Suppressor macrophage (primary cell): ENCODE data around the gene GALNT18.
"Not testable (repeated sequence)": the region's sequence is repeated elsewhere in the genome, so short reads cannot be mapped to it uniquely, and the experiment has no call there.

Source experiments
- DNase-seq, 4 experiments: peaks; one replicate each; pipeline ENCODE4 v3.0.0-alpha.2; 2020 to 2022

Gene GALNT18

DNA sequence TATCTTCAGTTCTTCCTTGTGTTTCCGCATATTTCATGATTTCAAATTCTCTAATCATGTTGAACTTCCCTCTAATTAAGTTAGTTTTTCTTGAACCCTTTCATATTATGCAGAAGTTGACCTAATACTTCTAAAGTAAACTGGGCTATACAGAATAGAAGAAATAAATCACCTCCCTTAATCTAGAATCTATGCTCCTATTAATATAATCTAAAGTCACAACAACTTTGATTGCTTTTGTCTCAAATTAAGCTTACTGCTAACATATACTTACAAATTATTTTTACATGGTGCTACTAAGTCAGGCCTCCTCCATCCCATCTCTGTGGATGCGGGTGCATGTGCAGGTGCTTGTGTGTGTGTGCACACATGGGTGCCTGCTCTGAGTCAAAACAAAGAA lies 241.5 kb downstream of the GALNT18 start:
- DNase-seq, result no peak

DNA sequence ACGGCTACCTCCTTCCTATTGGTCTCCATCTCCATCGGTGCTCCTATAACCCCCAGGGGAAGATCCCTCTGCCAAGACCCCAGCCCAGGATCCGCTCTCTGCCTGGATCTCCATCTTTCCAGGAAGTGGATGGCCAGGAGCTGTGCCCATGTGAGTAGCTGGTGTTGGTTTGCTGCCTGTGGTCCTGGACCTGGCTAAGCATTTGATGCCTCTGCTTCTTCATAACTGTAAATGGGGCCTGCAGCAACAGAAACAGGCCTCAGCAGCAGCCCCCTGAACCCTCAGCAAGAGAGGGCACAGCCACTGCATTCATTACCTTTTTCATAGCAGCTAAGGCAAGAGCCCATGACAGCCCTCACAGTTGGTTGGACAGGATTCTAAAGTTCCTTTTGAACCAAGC lies 242.1 kb downstream of the GALNT18 start:
- DNase-seq, result no peak

DNA sequence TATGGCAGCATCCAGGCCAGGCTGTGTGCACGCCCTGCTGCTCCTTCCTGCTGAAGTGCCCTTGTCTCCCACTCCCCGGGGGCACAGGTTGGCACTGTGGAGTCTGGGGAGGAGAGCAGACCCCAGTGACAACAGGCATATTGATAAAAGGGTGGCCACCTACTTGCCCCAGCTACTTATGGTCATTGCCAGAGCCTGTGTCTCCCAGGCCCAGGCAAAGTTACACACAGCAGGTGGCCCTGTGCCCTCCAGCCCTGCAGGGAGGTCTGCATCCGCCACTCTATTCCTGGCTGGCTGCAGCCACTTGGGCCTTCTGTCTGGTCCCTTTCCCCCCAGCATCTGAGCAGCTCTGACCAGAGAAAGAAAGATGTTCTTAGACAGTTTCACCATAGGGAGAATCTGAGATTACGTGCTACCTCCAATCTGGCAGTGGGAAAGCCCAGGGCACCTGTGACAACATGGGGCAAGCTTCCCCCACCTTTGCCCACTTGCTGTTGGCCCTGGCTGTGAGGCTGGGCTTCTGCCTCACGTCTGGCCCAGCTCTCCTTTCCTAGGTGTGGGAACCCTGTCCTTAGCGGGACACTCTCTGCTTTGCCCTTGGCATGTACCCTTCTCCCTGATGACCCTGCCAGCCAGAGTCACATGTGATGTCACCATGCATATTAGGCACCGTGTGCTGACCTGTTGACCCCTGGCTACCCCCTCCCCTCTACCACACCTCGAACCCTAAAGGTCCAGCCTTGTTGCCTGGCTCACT lies 243.4 kb downstream of the GALNT18 start:
- no peak for DNase-seq

DNA sequence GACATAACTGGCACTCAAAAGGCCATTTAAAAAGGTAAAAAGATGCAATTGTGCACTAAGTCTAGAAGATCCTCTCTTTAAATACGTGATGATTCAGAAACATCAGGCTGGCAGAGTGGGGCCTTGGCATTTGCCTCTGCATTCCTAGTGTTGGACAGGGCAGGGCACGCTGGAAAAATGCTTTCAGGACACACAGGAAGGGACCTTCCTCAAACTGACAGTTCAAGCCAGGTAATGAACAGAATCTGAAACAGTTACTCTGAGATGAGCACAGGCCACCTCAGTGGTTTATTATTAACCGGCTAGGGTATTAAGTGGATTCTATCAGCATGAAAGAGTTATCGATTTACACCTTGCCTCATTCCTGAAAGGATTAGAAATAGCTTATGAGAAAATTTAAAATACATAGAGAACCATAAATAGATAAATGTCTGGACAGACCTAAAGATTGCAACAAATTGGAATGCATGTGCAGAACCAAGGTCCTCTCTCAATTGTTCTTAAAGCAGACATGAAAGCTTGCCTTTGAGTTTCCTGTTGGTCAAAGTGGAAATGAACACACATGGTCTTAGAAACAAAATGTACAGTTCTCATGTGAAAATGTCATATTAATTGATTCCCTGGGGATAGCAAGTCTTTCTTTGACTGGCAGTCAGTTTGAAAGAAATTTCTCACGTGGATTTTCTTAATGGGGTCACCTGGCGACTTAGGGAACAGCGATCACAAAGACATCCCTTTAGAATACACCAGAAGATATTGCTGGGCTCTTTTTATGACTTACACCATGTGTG lies 247.3 kb downstream of the GALNT18 start:
- DNase-seq, result no peak

DNA sequence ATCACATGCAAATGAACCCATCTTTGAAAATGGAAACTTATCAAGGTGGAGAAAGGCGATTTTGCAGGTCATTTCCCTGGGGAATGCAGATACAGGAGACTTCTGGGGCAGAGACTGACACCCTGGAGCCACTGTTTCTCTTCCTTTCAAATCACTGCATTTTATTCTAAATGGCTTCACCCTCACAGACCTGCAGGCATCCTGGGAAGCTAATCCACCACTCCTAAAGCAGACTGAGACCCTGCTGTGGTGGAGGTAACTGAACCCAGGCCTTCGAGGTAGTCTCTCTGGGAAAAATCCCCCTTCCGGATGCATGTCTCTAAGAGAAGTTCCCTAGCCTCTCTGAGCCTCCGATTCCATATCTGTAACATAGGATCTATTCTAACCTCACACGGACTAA lies 247.9 kb downstream of the GALNT18 start:
- DNase-seq, result no peak

DNA sequence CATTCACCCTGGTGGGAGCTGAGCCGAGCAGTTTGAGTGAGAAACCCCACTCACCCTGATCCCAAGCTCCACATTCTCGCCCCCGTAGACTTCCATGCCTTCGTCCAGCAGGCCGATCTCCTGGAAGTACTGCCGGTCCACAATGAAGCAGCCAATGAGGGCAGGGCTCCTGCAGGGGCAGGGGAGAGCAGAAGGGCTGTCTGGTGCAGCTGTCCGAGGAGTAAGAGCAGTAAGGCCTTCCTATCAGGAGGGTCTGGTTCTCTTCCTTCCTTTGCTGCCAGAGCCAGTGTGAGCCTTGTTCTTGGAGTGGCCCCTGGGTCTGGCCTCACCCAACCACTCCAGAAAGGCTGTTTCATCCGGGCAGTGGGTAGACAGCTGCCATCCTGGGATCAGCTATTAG lies 249.3 kb downstream of the GALNT18 start:
- no peak for DNase-seq

DNA sequence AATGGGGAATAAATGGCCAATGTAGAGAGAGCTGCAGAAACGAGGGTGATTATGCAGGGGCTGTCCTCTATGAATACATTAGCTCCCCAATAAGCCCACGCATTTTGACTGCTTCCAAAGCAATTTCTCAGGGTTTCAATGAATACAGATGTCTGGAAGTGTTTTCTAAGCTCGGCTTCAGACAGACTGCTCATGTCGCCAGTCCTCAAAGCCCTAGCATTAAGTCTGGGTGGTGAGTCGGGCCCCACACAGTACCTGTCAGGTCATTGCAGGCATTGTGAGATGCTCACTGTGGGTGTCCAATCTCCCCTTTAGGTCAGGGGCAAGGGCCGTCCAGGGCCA lies 250.9 kb downstream of the GALNT18 start:
- DNase-seq, result no peak

DNA sequence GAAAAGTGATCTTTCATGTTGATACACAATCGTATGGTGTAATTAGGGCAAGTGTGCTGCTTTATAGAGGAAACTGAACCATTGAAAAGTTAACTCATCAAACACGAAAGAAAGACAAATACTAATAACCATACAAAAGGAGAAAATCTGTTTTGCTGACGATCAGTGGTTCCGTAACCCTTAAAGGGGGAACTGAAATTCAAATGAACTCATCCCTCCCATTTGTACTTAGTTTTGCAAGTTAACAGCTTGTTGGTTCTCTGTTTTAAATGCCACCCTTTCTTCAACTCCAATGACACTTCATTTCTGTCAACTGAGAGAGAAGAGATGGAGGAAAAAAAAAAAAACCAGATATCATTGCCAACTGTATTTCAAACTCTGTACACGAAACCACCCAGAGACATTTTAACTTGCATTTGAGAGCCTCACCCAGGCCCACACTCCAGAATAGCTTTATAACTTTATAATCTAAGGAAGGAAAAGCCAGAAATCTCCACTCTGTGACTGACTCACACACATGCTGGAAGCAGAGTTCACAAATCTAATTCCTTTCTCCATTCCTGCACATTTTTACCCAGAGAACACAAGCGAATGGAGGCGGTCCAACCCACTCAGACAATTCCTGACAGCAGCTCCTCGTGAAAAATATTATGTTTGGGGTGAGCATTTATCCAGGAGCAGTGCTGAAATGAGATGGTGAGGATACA lies 251.4 kb downstream of the GALNT18 start:
- peak; percentile 9 to 83 (median 66) for DNase-seq

DNA sequence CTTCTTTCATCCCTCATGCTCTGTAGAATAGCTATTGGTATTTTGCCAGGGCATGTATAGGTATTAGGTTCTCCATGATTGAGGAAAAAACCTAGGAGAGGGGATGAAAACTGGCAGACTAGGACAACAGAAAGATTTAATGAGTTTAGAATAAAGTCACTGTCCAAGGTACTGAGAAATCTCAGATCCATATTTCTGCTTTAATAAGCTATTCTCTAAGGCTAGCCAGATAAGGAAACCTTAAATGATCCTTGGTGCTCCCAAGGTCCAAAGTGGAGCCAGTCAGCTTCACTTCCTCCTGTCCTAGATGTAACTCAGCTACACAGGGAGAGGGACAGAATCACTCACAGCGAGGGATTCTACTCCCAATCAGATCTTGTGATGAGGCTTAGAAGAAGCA lies 255.0 kb downstream of the GALNT18 start:
- peak in 1 of 4 experiments; percentile 51 for DNase-seq

DNA sequence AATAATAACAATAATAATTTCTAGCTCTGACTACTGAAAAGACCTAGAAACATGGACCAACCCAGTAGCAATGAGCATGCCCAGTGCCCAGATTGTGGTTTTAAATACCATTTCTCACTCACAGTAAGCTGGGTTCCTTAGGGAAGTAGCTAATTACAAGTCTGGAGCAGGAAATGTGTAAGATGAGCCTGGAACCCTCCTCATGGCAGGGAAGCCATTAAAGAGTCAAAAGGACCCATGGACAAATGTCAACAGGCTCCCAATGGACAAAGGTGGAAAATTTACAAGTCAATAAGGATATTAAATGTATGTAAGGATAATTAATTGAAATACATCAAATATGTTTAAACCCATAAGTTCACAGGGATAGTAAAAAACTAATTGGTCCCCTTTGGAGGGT lies 258.1 kb downstream of the GALNT18 start:
- DNase-seq, result no peak

DNA sequence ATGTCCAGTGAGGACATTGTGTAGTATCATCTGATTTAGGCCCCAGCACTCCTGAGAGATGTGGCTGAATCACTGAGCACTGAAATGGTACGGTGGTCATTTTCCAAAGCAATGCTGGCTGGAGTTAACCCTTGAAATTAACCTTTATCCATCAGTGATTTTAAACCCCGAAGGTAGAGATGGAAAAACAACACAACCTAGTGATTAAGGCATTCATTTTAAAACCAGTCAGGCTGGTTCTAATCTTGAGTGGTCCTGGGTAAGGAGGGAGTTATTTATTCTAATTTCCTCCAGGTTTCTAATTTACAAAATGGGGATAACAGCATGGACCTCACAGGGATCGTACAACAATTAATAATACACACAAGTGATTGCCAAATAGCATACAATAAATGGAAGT lies 262.2 kb downstream of the GALNT18 start:
- DNase-seq, result no peak

DNA sequence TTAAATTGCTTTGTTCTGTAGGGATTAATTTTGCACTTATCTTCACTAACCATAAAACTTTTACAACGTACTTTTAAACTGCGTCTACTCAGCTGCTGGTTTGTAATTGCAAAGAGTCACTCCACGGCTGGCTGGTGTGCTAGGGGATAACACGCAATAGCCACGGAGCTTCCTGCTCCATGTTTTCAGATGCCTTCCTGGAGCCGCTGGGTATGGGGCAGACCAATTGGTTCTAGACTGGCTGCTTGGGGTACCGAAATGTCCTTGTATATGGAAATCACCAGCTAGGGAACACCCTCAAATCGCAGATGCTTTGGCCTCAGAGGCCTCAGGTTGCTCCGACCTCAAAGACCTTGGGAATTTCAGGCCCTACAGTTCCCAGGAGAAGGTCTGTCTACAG lies 265.0 kb downstream of the GALNT18 start:
- no peak for DNase-seq

DNA sequence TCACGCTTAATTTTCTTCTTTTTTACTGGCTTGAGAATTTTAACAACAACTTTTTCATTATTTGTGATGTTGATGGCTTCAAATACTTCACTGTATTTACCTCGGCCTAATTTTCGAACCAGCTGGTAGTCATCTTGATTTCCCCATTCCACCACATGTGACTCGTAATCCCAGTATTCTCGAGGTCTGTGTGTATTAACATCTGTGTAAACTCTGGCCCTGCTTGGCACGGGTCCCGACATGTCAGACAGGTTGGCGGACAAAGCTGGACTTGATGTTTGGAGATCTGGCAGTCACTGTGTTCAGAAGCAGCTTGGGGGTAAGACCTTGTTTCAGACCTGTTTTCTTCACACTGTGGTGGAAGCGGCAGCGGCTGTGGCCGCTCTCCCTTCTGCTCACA lies 268.9 kb downstream of the GALNT18 start, which contains the start of gene CSNK2A3:
Gene CSNK2A3, minus strand, starts transcription at position 373 of the 400 bp plus-strand sequence. Its CDS starts 131 bp downstream, at position 242.
- DNase-seq, result not testable (repeated sequence)

DNA sequence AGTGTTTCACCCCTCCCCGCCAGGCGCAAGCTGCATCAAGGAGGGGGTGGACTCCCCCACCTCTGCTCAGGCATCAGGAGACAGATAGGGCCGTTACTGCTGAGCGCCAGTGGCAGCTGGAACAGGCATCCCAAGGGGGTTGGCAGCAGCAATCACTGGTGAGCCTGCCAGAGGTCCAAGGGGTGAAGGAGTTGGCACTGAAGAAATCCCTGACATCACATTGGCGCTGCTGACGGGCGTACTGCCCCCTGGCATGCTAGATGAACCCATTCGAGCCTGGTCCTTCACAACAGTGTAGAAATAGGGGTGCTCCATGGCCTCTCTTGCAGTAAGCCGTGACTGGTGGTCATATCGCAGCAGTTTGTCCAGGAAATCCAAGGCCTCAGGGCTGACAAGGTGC lies 270.0 kb downstream of the GALNT18 start:
- DNase-seq, result not testable (repeated sequence)

DNA sequence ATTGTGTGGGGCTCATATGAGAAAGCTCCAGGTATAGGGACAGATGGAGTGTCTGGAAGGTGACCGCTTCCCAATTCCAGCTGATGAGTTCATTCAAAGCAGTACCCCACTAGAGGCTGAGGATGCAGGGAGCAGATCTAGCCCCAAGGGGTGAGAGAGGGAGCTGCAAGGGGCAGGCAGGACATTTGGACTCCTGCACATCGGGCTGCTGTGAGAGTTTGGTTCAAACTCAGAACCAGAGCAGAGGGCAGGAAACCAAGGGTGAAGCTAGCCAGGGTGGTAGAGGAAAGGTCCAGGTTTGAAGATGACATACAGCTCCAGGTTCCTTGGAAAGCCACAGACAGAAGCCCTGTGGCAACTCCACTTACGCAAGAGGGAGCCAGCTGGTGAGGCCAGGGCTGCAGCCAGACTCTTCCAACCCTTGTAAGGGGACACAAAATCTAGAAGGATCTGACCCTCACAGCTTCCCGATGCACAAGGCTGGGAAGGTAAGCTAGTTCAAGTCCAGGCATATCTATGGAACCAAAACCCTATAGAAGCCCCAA lies 270.7 kb downstream of the GALNT18 start:
- DNase-seq, result no peak

DNA sequence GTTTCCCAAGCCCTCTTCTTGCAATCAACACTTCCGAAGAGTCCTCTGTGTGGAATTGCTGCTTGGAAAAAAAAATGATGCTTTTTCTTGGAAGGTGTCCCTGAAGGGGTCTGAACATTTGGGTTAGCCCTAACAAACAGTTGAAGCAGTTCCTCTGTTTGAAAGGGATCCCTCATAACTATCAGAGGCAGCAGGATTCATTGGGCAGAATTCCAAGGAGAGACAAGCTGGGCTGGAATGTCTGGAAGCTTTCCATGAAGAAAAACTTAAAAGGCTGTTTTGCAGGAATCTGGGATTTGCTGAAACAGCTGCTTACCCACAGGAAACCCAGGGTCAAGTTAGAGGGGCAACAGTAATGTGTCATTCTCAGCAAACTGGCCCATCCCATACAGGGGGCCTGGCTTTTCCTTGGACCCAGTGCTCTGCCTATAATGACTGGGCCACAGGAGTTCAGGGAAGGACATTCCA lies 271.9 kb downstream of the GALNT18 start:
- DNase-seq, result no peak

DNA sequence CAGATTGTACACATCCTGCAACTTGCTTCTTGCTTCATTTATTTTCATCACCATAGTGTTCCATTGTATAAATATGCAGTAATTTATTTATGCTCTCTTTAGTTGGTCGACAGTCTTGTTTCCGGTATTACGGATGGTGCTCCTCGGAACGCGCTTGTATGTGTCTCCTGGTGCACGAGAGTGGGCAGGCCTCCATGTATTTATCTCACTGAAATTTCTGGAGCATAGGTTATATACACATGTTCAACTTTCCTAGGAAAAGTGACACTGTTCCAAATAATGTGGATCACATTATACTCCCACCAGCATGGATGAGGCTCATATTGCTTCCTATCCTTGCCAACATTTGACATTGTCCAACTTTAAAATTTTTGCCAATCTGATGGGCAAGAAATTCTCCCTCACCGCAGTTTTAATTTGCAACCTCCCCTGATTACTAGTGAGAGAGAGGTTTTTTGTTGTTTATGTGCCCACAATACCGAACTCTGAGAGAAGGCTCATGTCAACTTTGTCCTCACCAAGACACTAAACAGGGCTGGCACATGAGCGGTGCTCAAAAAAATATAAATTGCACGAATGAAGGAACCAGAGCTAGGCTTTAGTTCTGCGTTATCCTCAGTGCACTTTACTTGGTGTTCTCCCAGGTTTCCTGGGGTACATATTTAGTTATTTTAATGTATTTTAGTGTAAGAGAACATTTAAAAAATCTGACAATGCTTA lies 272.5 kb downstream of the GALNT18 start:
- DNase-seq, result no peak

DNA sequence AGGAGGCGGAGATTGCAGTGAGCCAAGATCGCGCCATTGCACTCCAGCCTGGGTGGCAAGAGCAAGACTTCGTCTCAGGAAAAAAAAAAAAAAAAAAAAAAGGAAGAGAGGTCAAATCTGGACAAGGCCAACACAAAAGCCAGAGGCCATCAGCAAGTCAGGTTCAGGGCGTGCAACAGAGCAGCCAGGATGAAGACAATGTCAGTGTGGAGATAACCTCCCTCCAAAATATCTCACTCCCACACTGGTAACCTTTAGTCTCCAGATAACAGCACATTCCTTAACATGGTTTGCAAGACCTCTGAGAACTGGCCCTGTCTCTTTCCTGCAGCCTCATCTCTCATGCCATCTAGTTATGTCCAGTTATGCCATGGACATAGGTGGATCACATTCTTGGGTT lies 273.5 kb downstream of the GALNT18 start:
- no peak for DNase-seq

DNA sequence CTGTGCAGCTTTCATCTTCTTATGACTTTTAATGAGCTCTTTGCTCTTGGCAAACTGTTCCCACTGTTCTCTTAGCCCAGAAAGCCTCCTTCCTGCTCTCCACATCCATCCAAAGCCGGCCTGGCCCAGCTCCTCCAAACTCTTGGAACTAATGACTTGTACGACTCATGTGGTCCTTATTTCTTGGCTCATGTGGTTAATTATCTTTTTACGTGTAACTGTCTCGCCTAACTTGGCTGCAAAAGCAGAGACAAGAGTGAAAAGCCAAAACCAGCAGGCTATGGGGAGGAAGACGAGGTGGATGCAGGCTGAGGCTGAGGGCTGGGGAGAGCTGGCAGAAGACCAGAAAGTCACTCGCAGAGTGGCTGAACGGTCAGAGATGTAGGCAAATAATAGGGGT lies 274.2 kb downstream of the GALNT18 start:
- no peak for DNase-seq

DNA sequence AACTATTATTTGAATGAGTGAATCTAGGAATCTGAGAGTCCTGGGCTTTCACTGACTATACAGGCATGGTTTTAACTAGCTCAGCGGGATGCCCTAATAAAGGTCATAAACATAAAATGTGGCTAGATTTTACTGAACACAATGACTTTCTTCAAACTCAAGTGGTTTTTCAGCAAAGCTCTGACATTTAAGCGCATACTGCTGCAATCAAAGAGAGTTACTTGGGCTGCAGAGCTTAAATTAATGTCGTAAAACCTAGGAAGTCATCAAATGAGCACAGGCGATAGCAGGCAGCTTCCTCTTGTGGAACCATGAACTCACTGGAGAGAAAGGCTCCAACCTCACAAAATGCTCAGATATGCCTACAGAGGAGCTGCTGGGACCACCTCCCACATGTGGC lies 275.5 kb downstream of the GALNT18 start:
- DNase-seq, result no peak

DNA sequence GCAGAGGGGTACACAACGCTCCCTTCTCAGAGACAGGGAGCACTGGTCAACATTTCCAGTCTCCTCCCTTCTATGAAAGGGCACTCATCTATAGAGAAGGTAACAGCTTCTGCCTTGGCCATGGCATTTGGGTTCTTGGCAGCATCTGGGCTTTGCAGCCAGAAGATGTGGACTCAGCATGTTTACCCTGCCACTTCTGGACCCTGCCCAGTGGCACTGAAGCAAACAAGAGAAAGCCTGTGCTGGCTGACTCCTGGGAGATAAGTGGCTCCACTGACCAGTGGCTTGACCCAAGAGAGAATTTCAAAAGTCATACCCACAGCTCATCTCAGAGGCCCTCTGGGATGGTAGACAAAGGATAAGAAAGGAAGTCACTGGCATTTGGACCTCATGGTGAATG lies 276.7 kb downstream of the GALNT18 start:
- no peak for DNase-seq

DNA sequence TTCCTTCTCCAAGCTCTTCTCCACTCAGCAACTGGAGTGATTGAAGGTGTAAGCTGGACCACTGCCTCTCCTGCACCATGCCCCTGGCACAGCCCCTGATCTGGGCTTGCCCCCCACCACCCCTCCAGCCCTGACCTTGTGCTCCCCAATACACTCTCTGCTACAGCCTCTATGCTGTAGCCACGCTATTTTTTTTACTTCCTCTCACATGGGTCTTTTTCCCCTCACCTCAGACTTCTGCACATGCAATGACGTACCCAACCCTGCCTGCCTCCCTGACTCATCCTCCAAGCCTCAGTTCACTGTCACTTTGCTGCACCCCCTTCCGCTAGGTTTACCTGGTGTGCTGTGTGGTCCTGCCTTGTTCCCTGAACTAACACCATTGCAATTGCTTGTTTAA lies 277.8 kb downstream of the GALNT18 start:
- DNase-seq, result peak in 1 of 4 experiments; percentile 22
